ENCODE measurements around the gene TIAM1. TPM values are rescaled to one million over a fixed set of nuclear protein-coding genes. Genes with fewer than 3 reads are reported as not detected.

The TIAM1 gene
- total RNA-seq, 1 experiment from 2014 or later = 22.5 TPM

- Histone ChIP-seq H3K36me3 (ENCODE audit: low read depth) (no peaks in the 10 kb centered on the region), H3K4me3 (no peak overlapping the region), H3K4me2 (peak overlapping the region; percentile 53; the same call in 1 of the 2 replicates), H3K79me2 (ENCODE audit: low read depth) (no peaks in the 10 kb centered on the region), H3F3A (ENCODE audit: insufficient read depth, low read depth) (peaks cover 58% of the 10 kb centered on the region), H4K20me1 (ENCODE audit: insufficient read depth) (no peaks in the 10 kb centered on the region), H3K4me1 (replicated peaks; ENCODE audit: insufficient read depth) (peaks cover 67% of the 10 kb centered on the region), H3K27me3 (ENCODE audit: insufficient read depth, low read depth) (no peaks in the 10 kb centered on the region), H3K9me3 (ENCODE audit: insufficient read depth, low read depth) (no peaks in the 10 kb centered on the region; the same call in 1 of the 2 replicates), H3K9me2 (ENCODE audit: insufficient read depth) (no peaks in the 10 kb centered on the region), H3K27ac (peak overlapping the region; percentile 99), H2AFZ (no peak overlapping the region)
- CTCF ChIA-PET = no interaction called here
- no peak for DNase-seq
- BruUV-seq (replicated peaks) = no TSS peak
- TF ChIP-seq EZH2 (IDR thresholded peaks at IDR 0.05; ENCODE audit: low read depth) (no peak), CTCF (conservative IDR thresholded peaks at IDR 0.05) (no peak)
- intact Hi-C loops (cut with micrococcal nuclease; ENCODE audit: unreplicated experiment) = no loop called here
- POLR2A ChIA-PET (ENCODE audit: unreplicated experiment) = no interaction called here
Observed at GRCh38 chr21:31356440-31356839, 12.4 kb upstream of the TIAM1 start.

DNA sequence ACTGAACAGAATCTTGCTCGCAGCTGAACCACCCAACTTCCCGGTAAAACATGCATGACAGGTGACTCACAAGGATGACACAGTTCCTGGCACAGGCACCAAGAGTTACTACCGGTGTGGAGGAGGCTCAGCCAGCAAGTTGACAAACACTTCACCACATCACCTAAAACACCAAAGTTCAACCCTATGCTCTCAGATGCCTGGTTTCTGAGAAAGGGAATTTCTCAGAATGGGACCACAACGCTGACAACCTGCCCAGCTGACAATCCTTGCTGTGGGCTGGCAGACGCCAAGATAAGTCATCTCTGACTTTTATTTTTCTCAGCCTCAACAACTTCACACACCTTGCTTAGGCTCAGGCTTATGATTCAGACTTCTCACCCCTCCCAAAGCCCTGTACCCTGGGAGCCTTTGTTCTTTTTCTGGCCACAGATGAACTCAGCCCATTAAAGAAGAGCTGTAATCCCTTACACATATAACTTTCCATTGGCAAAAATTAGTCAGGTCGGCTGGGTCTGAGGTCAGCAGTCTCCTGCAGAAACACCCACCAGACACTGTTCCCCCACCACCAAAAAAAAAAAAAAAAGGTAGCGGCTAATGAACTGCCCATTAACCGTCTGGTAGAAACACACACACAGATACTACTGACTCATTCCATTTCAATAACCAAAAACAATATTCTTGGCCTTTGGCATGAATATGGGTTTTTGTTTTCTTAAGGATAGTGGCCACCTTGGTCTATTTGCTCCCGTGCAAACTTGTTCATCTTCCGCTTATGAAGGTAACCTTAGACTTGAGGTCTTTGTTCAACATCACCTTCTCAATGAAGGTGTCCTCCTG lies 10.8 kb upstream of the TIAM1 start:
- peak overlapping the region; percentile 99 for H3K27ac ChIP-seq

More for the DNA sequence above, 10.8 kb upstream of the TIAM1 start:
- Histone ChIP-seq H3K4me3 (no peak overlapping the region; the same call in 1 of the 2 replicates), H3F3A (ENCODE audit: insufficient read depth, low read depth) (peaks cover 66% of the 10 kb centered on the region), H3K79me2 (ENCODE audit: low read depth) (no peaks in the 10 kb centered on the region), H4K20me1 (ENCODE audit: insufficient read depth) (no peaks in the 10 kb centered on the region), H3K4me2 (peak overlapping the region; percentile 53), H3K9me2 (ENCODE audit: insufficient read depth) (no peaks in the 10 kb centered on the region), H2AFZ (no peak overlapping the region), H3K27me3 (ENCODE audit: insufficient read depth, low read depth) (no peaks in the 10 kb centered on the region), H3K9me3 (ENCODE audit: insufficient read depth, low read depth) (no peaks in the 10 kb centered on the region), H3K4me1 (replicated peaks; ENCODE audit: insufficient read depth) (peaks cover 78% of the 10 kb centered on the region), H3K36me3 (ENCODE audit: low read depth) (no peaks in the 10 kb centered on the region)
- BruUV-seq (replicated peaks) = no TSS peak
- no peak for TF ChIP-seq EZH2 (IDR thresholded peaks at IDR 0.05; ENCODE audit: low read depth)
- TF ChIP-seq CTCF (conservative IDR thresholded peaks at IDR 0.05) = no peak
- ChIA-PET POLR2A (ENCODE audit: unreplicated experiment) (interaction anchor here (0.6 kb wide), 2 partner anchors 74 to 360 kb away, joined by 4 to 5 read pairs; no protein-coding TSS in a partner anchor), CTCF (interaction anchor here (0.7 to 1.1 kb wide), 2 partner anchors 205 to 226 kb away, joined by 3 to 8 read pairs; no protein-coding TSS in a partner anchor)
- peak; percentile 66 to 93 for DNase-seq
- intact Hi-C loops (cut with micrococcal nuclease; ENCODE audit: unreplicated experiment) = loop anchor here (1.0 kb wide), 1 partner anchor 11 kb away; no protein-coding TSS in a partner anchor

Data from PC-9 (cell line).